ENCODE measurements around the gene LY86.

GRCh38 chr6:6645261-6645917 lies 56.9 kb downstream of the LY86 start:
- TF ChIP-seq POLR2A (IDR thresholded peaks at IDR 0.05) (no peak), CTCF (IDR thresholded peaks at IDR 0.05) (no peak)
